ENCODE results near the gene INPP5A.
"Not testable (repeated sequence)": the region's sequence is repeated elsewhere in the genome, so short reads cannot be mapped to it uniquely, and the experiment has no call there.

Gene INPP5A

GRCh38 chr10:132784866-132785722, 247.5 kb downstream of the INPP5A start:
- no peak for DNase-seq (ENCODE audit: low spot score)

- no peak for DNase-seq (ENCODE audit: low spot score)
Measured at GRCh38 chr10:132785723-132786475, 248.3 kb downstream of the INPP5A start, which contains the start of gene NKX6-2. NKX6-2 (minus strand) TSS chr10:132786147; CDS start chr10:132785948, 199 bp downstream.

DNA sequence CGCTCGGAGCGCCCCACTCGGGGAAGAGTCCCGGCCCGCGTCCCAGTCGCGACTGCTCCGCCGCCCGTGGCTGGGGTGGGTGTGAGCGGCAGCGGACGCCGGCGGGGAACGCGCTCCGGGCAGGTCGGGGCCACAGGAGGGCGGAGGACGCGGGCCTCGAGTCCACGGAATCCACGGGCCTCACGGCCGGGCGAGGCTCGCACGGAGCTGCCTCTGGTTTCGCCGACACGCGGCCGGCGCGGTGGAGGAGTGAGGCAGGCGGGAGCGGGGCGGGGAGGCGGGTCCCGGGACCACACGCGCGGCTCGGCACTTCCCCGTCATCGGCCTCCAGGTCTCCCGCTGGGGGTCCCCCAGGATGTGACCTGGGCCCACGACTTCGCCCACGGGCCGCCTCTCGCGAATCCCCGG, 248.9 kb downstream of the INPP5A start:
- DNase-seq (ENCODE audit: low spot score): no peak

DNA sequence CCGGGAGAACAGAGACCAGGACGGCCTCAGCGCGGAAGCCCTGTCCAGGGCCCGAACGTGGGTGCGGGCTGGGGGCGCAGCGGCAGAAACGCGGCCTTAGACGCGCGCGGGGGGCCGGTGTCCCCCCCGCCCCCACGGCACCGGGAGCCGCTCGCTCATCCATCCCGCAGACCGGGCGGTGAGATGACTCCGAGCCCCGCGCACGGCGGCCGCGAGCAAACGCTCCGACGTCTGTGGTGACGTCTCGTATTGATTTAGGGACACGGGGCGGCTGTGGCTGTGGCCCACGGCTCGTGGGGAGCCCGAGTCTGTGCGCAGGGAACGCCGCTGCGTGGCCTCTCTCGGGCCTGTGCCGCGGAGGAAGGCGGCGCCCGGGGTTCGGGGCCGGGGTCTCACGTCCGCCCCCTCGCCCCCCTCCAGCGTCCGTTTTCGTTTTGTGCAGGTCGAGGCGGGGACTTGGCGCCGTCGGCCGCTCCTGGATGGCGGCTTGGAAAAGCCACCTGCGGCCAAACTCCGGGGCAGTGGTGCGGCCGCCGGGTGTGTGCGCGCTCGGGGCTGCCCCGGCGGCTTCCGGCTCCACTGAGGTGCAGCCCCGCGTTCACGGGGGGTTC, 249.4 kb downstream of the INPP5A start:
- DNase-seq (ENCODE audit: low spot score): no peak

DNA sequence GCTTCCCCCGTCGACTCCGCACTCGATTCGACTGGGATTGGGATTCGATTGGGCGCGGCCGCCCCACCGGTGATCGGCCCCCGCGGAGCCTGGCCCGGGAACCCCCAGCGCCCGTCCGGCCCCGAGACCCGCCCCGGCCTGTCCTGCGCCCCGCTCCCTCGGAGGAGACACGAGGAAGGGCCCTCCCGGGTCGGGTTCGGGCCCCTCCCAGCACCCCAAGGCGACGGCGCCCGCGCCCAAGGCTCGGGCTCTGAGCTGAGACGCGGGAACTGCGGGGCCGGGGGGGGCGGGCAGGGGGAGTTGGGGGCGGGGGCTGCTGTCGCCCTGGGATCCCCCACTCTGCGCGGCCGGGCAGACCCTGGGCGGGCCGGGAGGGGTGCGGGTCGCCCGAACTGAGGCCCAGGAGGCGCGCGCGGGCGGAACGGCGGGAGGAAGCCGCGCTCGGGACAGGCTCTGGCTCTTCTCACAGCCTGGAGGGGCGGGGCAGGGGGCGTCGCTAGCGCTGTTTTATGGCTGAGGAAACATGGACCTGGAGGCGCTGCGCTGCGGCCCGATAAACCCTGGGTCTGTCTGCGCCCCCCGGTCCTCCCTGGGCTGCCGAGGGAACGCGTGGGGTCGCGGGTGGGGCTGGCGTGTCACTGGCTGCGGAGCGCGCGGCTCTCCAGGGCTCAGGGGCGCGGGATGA, 250.1 kb downstream of the INPP5A start:
- DNase-seq (ENCODE audit: low spot score): no peak

DNA sequence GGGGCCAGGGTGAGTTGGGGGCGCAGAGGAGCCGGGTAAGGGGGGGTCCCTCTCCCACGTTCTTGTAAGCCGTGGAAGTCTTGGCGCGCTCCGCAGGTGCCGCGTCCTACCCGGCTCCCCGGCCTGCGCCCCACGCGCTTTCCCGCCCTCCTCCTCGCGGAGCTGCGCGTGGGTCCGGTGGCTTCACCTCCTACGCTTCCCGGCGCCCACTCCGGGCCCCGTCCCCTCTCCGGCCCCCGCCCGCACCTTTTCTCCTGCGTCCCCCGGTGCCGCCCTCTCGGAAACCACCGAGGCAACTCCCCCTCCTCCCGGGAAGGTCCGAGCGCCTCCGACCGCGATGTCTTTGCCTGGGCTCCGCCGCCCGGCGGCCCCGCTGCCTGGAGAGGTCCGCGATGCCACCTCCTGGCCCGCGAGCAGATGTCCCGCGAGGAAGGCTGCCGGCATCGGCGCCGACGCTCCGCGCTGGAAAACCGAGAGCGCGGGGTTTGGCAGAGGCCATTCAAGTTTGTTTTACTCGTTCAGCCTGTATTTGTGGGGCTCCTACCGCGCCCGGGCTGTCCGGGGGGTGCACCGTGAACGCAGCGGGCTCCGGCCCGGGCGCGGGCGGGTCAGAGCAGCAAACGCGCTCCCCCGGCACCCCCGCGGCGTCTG, 250.7 kb downstream of the INPP5A start:
- no peak for DNase-seq (ENCODE audit: low spot score)

DNA sequence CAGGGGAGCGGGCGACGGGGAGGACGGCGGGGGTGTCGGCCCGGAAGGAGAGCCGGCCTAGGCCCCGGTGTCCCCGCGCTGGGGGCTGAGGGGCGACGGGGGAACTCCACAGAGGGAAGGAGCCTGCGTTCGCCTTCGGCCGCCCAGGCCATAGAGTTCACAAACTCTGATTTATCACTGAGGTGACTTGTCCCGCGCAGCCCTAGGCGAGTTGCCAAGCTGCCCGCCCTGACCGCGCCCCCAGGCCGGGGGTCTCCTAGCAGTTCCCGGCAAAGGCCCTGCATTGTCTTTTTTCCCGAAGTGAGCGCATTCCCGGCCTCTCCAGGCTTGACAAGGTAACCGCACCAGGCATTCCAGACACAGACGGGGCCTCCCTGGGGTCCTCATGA, 251.2 kb downstream of the INPP5A start:
- no peak for DNase-seq (ENCODE audit: low spot score)

- DNase-seq (ENCODE audit: low spot score): no peak
Measured at GRCh38 chr10:132789659-132790148, 252.1 kb downstream of the INPP5A start.

DNA sequence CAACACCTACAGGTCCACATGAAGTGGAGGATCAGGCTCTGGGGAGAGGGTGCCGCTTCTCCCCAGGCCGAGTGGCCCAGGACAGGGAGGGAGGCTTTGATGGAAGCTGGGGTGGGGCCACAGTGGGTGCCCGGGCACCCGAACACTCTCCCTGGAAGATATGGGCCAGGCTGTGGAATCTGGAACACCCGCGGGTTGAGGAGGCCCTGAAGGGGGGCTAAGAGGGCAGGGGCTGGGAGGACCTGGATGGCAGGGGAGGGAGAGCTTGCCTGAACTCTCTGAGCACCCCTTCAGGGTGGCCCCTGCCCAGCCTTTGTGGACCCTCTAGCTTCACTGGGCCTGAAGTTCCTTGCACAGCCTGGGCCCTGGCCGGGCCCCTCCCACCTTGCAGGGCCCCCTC, 252.9 kb downstream of the INPP5A start:
- no peak for DNase-seq (ENCODE audit: low spot score)

DNA sequence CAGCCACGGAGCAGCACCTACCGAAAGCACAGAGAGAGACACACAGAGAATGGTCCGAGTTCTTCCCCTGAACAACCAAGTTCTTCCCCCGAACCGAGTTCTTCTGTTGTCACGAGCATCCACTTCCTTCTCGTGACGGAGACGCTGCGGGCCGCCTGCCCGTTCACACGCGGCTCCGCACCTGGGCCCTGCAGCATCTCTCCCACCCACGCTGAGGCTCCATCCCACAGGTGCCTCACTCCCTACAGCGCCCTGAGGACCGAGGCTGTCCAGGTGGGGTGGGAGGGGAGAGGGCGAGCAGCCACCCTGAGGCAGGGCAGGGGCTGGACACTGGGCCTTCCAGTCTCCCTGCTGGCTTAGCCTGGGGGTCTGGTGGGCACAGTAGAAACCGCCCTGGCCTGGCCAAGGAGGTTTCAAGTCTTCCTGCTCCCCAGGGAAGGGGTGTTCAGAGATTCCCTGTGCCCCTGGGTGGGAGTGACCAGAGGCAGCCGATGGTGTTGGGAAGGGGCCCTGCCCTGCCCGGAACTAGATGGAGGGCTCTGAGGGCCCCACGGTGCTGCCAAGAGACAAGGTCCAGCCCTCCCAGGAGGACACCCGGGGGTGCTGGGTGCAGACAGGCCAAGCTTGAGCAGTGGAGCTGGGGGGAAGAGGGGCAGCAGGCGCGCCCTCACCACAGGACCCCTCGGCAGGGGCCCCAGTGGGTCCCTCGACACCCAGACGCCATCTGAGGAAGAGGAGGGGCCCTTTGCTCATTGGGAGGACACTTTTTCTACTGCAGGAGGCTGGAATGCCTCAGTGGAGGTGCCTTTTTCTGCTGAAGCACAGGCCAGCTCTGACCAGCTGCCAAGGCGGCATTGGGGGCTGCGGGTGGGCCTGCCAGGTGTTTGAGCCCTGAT, 253.6 kb downstream of the INPP5A start:
- DNase-seq (ENCODE audit: low spot score): no peak

DNA sequence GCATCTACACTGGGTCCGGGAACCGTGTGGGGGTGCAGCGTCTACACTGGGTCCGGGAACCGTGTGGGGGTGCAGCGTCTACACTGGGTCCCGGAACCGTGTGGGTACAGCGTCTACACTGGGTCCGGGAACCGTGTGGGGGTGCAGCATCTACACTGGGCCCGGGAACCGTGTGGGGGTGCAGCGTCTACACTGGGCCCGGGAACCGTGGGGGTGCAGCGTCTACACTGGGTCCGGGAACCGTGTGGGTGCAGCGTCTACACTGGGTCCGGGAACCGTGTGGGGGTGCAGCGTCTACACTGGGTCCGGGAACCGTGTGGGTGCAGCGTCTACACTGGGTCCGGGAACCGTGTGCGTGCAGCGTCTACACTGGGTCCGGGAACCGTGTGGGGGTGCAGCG, 254.5 kb downstream of the INPP5A start:
- not testable (repeated sequence) for DNase-seq (ENCODE audit: low spot score)

DNA sequence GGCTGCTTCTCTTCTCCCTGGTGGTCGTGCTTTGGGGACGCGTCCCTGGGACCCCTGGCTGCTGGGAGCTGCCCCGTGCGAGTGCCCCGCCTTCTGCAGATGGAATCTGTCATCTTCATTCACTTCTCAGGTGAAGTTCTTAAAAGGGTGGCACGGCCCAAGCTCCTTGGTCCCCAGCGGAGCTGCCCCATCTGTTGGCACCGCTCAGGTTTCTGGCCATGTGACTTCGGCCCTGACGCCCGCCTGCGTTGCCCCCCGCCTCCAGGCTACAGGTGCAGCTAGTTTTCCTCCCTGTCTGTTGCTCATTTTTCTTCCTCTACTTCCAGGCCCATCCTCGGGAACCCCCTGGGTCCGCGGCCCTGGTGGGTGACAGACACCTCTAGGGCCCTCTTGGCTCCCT, 255.2 kb downstream of the INPP5A start:
- no peak for DNase-seq (ENCODE audit: low spot score)

- no peak for DNase-seq (ENCODE audit: low spot score)
Measured at GRCh38 chr10:132793213-132793612, 255.6 kb downstream of the INPP5A start.

DNA sequence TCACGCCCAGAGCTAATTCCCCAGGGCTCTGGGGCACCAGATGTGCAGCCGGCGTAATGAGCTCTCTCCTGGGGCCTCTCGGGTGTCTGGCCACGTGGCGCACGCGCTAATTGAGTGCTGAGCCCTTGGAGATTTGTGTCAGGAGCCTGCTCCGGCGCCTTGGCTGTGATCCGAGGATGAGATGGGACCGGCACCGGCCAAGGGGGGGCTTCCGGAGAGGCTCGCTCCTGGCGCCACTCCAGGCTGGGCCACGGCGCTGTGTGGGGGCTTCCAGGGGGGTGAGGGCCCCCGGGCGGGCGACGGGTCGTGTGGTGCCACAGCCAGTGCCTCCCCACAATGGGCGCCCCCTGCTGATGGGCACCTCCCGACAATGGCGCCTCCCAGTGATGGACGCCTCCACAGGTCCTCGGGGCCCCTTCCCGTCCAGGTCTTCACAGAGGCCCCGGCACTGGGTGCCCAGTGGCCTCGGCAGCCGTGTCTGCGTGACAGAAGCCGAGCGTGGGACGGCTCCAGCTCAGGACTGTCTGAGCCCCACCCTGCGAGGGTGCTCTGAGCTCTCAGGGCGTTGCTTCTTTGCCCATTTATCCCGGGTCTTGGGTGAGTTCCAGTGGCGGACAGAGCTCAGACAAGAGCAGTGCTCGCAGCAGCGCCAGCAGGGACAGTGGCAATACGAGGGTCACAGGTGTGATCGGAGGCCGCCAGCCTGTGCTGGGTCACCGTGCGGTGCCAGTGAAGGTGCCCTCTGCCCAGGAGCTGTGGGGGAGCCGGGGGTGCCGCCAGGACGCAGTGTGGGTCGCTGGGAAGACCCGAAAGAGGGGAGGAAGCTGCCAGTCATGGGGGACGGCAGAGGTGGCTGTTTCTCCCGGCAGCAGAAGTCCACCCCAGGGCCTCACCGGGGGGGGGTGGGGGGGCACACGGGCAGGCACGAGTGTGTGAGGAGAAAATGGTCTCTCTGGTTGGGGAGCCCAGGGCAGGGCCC, 256.6 kb downstream of the INPP5A start:
- no peak for DNase-seq (ENCODE audit: low spot score)

DNA sequence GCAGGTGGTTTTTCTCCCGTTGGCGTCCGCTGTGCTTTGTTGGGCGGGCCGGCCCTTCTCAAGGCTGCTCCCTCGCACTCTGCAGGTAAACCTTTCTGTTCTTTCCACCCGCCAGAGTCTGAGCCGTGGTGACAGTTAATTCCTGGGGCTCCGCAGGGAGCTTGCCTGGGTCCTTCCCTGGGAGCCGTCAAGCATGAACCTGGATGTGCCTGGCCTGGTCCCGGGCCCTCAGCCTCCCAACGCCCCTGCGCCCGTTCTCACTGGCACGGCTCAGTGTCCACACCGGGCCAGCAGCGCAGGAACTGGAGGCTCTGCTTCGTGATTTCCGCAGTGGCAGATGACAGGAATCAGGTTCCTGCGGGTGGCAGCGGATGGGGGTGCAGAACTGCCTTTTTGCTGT, 259.3 kb downstream of the INPP5A start:
- no peak for DNase-seq (ENCODE audit: low spot score)

- not testable (repeated sequence) for DNase-seq (ENCODE audit: low spot score)
Measured at GRCh38 chr10:132797986-132798385, 260.4 kb downstream of the INPP5A start.

- no peak for DNase-seq (ENCODE audit: low spot score)
Measured at GRCh38 chr10:132798403-132798802, 260.8 kb downstream of the INPP5A start.

DNA sequence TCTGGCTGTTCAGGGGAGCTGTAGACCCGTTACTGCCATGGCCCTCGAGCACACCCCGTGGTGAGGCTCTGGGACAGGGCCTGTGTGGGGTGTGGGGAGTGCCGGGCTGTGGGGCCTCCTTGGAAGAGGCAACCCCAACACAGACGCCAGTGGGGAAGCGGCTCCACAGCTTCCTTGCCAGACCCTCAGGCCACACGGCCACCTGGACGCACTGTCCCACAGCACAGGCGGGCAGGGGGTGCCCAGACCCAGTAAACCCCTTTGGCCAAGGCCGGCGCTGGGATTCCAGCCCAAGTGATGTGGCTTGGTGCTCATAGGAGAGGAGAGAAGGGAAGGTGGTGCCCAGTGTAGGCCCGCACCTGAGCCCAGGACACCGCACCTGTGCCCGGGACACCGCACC, 261.3 kb downstream of the INPP5A start:
- no peak for DNase-seq (ENCODE audit: low spot score)

DNA sequence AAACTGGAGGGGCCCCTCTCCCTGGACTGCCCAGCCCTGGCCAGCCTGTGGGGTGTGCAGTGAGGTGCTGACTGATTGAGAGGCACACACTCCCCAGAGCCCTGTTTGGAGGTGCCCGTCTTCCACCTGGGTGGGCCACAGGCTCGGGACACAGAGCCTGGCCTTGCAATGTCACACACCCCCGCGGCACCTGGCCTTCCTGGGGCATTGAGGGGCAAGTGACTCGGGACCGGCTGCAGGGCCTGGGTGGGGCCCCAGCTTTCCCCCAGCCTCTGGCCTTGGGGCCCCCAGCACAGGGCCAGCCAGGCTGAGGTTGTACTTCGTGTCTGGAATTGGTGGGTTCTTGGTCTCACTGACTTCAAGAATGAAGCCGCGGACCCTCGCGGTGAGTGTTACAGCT, 262.3 kb downstream of the INPP5A start:
- no peak for DNase-seq (ENCODE audit: low spot score)

Data from left forelimb (tissue), 1 donor.